GM23248 (cell line): ENCODE measurements around the gene C16orf86.

Experiments used
- EZH2 ChIP-seq: fragments of 200-600 bp; sonication (generic); IDR thresholded peaks from 2 replicates; pipeline ENCODE4 v1.6.1; 2018; ENCODE audit warnings: antibody characterized with exemption, mild to moderate bottlenecking; ENCODE audit not compliant: insufficient read depth, poor library complexity, severe bottlenecking
- EZH2phosphoT487 ChIP-seq: fragments of 200-600 bp; sonication (generic); IDR thresholded peaks from 2 replicates; pipeline ENCODE4 v1.6.1; 2018; ENCODE audit warnings: antibody characterized with exemption, moderate library complexity, mild to moderate bottlenecking, low read depth; ENCODE audit not compliant: insufficient read depth

DNA sequence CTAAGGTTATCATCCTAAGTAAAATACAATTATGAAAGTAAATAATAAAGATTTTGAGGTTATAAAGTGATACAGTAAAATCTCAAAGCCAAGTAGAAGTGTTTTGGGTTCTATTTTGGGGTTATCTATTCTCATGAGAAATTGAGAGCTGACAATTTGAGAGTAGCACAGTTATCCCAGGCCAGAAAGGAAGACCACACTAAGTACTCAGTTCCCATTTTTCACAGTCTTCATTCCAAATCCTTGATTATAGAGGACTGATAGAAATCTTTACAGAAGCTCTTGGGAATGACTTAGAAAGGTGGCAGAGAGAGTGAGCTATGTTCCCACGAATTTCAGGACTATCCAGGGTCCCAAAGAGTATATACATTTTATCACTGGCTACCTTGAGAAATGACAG lies 47.9 kb downstream of the C16orf86 start:
- TF ChIP-seq EZH2 = no peak
- no peak for TF ChIP-seq EZH2phosphoT487
